ENCODE measurements around the gene CC2D1A. TPM values are rescaled to one million over a fixed set of nuclear protein-coding genes. Genes with fewer than 3 reads are reported as not detected.
A peak's percentile ranks its signal among the peaks of the same experiment; 100 is the strongest.

Gene CC2D1A
- total RNA-seq, 1 donor from 2014 or later = 20.1 TPM

DNA sequence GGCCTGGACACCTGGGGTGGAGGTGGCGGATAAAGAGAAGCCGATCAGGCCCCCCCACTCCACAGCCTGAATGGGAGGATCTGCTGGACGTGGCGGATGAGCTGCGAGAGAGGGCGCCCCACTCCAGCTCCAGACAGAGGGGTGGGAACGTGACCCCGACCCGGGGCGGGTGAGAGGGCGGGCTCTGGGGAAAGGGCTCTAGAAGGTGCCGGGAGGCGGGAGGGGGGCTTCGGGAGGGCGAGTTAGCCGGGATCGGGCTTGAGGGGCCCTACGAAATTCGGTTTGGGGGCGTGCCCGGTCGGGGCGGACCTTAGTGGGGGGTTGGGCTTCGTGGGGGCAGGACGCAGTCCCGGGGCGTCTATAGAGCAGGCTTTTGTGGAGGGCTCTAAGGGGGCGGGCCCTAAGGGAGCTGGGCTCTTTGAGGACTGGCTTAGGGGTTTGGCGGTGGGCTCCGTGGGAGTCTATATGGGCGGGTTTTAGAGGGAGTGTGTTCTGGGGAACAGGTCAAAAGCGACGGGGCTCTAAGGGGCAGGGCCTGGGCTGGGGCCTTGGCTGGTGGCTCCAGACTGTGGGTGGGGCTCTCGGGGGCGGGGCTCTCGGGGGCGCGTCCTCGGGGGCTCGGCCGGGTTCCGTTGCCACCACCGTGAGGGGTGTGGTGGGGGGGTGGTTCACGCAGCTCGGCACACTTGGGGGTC is 33.2 kb upstream of the CC2D1A start:
- no peaks in the 10 kb centered on the region for H3K36me3 ChIP-seq
- peaks cover 7% of the 10 kb centered on the region for H3K4me1 ChIP-seq
- no peaks in the 10 kb centered on the region for H3K9me3 ChIP-seq (replicated peaks)
- DNase-seq = no peak
- no peaks in the 10 kb centered on the region for H3K27me3 ChIP-seq (ENCODE audit: low read depth)
- intact Hi-C loops (cut with micrococcal nuclease) = no loop called here
- peak overlapping the region; percentile 62 for H3K4me3 ChIP-seq
- TF ChIP-seq, protein P1, sequence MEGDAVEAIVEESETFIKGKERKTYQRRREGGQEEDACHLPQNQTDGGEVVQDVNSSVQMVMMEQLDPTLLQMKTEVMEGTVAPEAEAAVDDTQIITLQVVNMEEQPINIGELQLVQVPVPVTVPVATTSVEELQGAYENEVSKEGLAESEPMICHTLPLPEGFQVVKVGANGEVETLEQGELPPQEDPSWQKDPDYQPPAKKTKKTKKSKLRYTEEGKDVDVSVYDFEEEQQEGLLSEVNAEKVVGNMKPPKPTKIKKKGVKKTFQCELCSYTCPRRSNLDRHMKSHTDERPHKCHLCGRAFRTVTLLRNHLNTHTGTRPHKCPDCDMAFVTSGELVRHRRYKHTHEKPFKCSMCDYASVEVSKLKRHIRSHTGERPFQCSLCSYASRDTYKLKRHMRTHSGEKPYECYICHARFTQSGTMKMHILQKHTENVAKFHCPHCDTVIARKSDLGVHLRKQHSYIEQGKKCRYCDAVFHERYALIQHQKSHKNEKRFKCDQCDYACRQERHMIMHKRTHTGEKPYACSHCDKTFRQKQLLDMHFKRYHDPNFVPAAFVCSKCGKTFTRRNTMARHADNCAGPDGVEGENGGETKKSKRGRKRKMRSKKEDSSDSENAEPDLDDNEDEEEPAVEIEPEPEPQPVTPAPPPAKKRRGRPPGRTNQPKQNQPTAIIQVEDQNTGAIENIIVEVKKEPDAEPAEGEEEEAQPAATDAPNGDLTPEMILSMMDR (IDR thresholded peaks at IDR 0.05; ENCODE audit: borderline replicate concordance) = peak; percentile 22
- H3K27ac ChIP-seq (replicated peaks) = no peak overlapping the region

DNA sequence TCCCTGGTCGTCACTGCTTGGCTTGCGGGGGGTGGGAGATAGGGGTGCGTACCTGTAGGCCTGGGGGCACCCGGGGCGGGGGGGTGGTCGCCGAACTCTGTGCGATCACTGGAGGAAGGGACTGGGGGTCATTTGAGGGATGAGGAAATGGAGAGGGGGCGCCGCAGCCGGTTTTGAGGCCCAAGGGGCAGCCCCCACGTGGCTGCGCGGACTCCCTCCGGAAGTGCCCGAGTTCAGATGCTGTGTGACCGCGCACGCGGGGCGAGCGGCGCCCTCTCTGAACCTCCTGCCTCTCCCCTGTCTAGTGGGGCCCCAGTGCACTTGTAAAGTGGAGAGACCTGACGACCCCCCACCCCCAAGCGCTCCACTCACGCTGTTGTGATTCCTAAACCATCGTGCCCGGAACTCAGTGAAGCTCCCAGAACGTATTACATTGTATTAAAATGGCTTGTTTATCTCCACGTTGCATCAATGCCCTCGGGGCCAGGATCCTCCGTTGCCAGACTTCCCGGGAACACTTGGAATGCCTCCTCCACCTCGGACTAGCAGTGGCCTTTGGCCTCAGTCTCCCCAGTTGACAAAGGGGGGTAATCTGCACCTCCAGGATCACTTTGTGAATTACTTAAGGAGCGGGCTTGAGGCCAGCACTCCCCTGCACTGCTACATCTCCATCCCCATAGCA is 32.0 kb upstream of the CC2D1A start:
- TF ChIP-seq, protein P1 (IDR thresholded peaks at IDR 0.05; ENCODE audit: borderline replicate concordance) = no peak
- no peak for DNase-seq
- H3K27me3 ChIP-seq (ENCODE audit: low read depth) = no peaks in the 10 kb centered on the region
- no peak overlapping the region for H3K27ac ChIP-seq (replicated peaks)
- H3K9me3 ChIP-seq (replicated peaks) = no peaks in the 10 kb centered on the region
- H3K4me3 ChIP-seq = no peak overlapping the region
- peaks cover 7% of the 10 kb centered on the region for H3K4me1 ChIP-seq
- intact Hi-C loops (cut with micrococcal nuclease) = no loop called here
- no peaks in the 10 kb centered on the region for H3K36me3 ChIP-seq

DNA sequence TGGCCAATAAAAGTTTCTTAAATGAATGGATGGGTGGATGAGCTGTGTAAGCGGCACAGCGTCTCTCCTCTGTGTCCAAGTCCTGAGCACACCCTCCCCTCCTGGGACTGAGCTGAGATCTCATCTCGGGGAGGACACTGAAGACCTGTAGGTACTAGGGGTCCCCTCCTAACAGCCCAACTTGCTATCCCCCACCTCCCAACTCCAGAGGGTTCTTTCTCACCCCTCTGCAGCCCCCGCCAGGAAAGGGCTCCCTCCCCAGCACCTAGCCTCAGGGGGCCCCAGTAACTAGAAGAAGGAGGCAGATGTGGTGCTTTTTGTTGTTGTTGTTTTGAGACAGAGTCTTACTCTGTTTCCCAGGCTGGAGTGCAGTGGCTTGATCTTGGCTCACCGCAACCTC is 30.2 kb upstream of the CC2D1A start:
- no peaks in the 10 kb centered on the region for H3K27me3 ChIP-seq (ENCODE audit: low read depth)
- no peak for DNase-seq
- H3K36me3 ChIP-seq = no peaks in the 10 kb centered on the region
- no peaks in the 10 kb centered on the region for H3K9me3 ChIP-seq (replicated peaks)
- TF ChIP-seq, protein P1 (IDR thresholded peaks at IDR 0.05; ENCODE audit: borderline replicate concordance) = no peak
- no peak overlapping the region for H3K27ac ChIP-seq (replicated peaks)
- H3K4me1 ChIP-seq = peaks cover 20% of the 10 kb centered on the region
- no peak overlapping the region for H3K4me3 ChIP-seq
- intact Hi-C loops (cut with micrococcal nuclease) = no loop called here

DNA sequence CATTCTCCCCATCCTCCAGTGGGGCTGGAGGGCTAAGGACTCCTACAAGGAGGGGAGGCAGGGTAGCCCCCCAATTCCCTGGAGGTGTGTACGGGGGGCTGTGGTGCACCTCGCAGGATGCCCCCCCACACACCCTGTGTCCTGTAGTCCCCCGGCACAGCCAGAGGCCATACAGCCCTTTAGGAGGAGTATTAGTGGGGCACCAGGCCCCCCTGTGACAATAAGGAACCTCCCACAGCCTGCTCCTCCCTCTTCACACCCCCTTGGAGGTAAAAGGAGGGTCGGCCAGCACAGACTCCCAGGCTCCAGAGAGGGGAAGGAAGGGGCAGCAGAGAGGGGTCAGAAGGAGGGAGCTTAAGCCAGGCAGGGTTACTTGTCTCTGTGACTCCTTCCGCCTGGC is 29.2 kb upstream of the CC2D1A start, which contains the start of gene NANOS3:
TSS of gene NANOS3 (plus strand) at position 301 of the 400 bp plus-strand sequence. CDS start 115 bp downstream, outside the sequence.
- Histone ChIP-seq H3K9me3 (replicated peaks) (no peaks in the 10 kb centered on the region), H3K36me3 (no peaks in the 10 kb centered on the region), H3K27ac (replicated peaks) (no peak within 1 kb of the TSS), H3K4me1 (peaks cover 30% of the 10 kb centered on the region), H3K27me3 (ENCODE audit: low read depth) (no peaks in the 10 kb centered on the region), H3K4me3 (no peak within 1 kb of the TSS)
- TF ChIP-seq, protein P1 (IDR thresholded peaks at IDR 0.05; ENCODE audit: borderline replicate concordance) = no peak
- intact Hi-C loops (cut with micrococcal nuclease) = no loop called here
- DNase-seq = no peak

DNA sequence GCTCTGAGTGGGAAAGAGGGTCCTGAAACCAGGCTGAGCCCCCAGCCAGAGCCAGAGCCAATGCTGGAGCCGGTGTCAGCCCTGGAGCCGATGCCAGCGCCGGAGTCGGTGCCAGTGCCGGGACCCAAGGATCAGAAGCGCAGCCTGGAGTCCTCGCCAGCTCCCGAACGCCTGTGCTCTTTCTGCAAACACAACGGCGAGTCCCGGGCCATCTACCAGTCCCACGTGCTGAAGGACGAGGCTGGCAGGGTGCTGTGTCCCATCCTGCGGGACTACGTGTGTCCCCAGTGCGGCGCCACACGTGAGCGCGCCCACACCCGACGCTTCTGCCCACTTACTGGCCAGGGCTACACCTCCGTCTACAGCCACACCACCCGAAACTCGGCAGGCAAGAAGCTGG is 28.7 kb upstream of the CC2D1A start:
- no peak overlapping the region for H3K4me3 ChIP-seq
- H3K27ac ChIP-seq (replicated peaks) = no peak overlapping the region
- no peaks in the 10 kb centered on the region for H3K27me3 ChIP-seq (ENCODE audit: low read depth)
- intact Hi-C loops (cut with micrococcal nuclease) = no loop called here
- peaks cover 35% of the 10 kb centered on the region for H3K4me1 ChIP-seq
- no peaks in the 10 kb centered on the region for H3K36me3 ChIP-seq
- H3K9me3 ChIP-seq (replicated peaks) = no peaks in the 10 kb centered on the region
- no peak for DNase-seq
- TF ChIP-seq, protein P1 (IDR thresholded peaks at IDR 0.05; ENCODE audit: borderline replicate concordance) = no peak

Data from left ventricle myocardium inferior (tissue), 1 donor.